HG03097 (cell line): ENCODE results near the gene CCDC136.

ENCODE experiments used
- ATAC-seq: cut with Tn5 transposase; IDR thresholded peaks from one replicate; pipeline ENCODE4 v1.9.1; 2021; ENCODE audit not compliant: unreplicated experiment, low FRiP score

CCDC136 gene

GRCh38 chr7:128775744-128776474 lies 15.9 kb upstream of the CCDC136 start, which contains the start of gene OPN1SW:
OPN1SW (minus strand) TSS chr7:128775794; CDS start chr7:128775781, 13 bp downstream.
- ATAC-seq: no peak

- ATAC-seq: no peak
Observed at GRCh38 chr7:128777156-128778123, 14.3 kb upstream of the CCDC136 start.

- no peak for ATAC-seq
Observed at GRCh38 chr7:128778946-128779345, 12.8 kb upstream of the CCDC136 start.

- ATAC-seq: no peak
Observed at GRCh38 chr7:128781126-128781525, 10.6 kb upstream of the CCDC136 start.

- no peak for ATAC-seq
Observed at GRCh38 chr7:128781851-128782250, 9.9 kb upstream of the CCDC136 start.

- ATAC-seq: no peak
Observed at GRCh38 chr7:128783143-128783861, 8.5 kb upstream of the CCDC136 start.

GRCh38 chr7:128785738-128786137 lies 6.0 kb upstream of the CCDC136 start:
- ATAC-seq: no peak

- ATAC-seq: no peak
Observed at GRCh38 chr7:128788446-128789412, 3.0 kb upstream of the CCDC136 start.

- ATAC-seq: no peak
Observed at GRCh38 chr7:128790315-128791041, 1.3 kb upstream of the CCDC136 start.

- no peak for ATAC-seq
Observed at GRCh38 chr7:128791972-128792327, 182 bp downstream of the CCDC136 start.

- no peak for ATAC-seq
Observed at GRCh38 chr7:128792471-128793180, 858 bp downstream of the CCDC136 start.

GRCh38 chr7:128793181-128793547 lies 1.4 kb downstream of the CCDC136 start:
- ATAC-seq: no peak

GRCh38 chr7:128794020-128794419 lies 2.3 kb downstream of the CCDC136 start:
- ATAC-seq: no peak

GRCh38 chr7:128794436-128794835 lies 2.7 kb downstream of the CCDC136 start:
- ATAC-seq: no peak

GRCh38 chr7:128795129-128795528 lies 3.4 kb downstream of the CCDC136 start:
- ATAC-seq: no peak

GRCh38 chr7:128796327-128796726 lies 4.6 kb downstream of the CCDC136 start:
- ATAC-seq: no peak

GRCh38 chr7:128799451-128799850 lies 7.7 kb downstream of the CCDC136 start:
- ATAC-seq: no peak

- ATAC-seq: no peak
Observed at GRCh38 chr7:128800567-128800966, 8.8 kb downstream of the CCDC136 start.

GRCh38 chr7:128801003-128801402 lies 9.2 kb downstream of the CCDC136 start:
- ATAC-seq: no peak
